Fibroblast of skin of right biceps (primary cell): ENCODE measurements around the gene WDR38.

Source experiments
- DNase-seq: peaks from one replicate; pipeline ENCODE4 v3.0.0-alpha.2; 2013

WDR38 gene

GRCh38 chr9:124886461-124886860 is 33.2 kb downstream of the WDR38 start:
- DNase-seq = no peak

GRCh38 chr9:124886866-124887492 is 33.7 kb downstream of the WDR38 start:
- no peak for DNase-seq

- DNase-seq = no peak
Measured at GRCh38 chr9:124887832-124888231, 34.6 kb downstream of the WDR38 start.

GRCh38 chr9:124889006-124889405 is 35.7 kb downstream of the WDR38 start:
- no peak for DNase-seq

- DNase-seq = no peak
Measured at GRCh38 chr9:124890179-124890578, 36.9 kb downstream of the WDR38 start.

GRCh38 chr9:124894035-124894740 is 40.9 kb downstream of the WDR38 start:
- DNase-seq = no peak

GRCh38 chr9:124894741-124895170 is 41.5 kb downstream of the WDR38 start:
- peak; percentile 43 for DNase-seq

GRCh38 chr9:124897570-124898460 is 44.6 kb downstream of the WDR38 start:
- no peak for DNase-seq

GRCh38 chr9:124899845-124900244 is 46.6 kb downstream of the WDR38 start:
- no peak for DNase-seq

GRCh38 chr9:124906966-124907365 is 53.7 kb downstream of the WDR38 start:
- DNase-seq = no peak
